ENCODE measurements around the gene CDH11.
A peak's percentile ranks its signal among the peaks of the same experiment; 100 is the strongest.

Gene CDH11

DNA sequence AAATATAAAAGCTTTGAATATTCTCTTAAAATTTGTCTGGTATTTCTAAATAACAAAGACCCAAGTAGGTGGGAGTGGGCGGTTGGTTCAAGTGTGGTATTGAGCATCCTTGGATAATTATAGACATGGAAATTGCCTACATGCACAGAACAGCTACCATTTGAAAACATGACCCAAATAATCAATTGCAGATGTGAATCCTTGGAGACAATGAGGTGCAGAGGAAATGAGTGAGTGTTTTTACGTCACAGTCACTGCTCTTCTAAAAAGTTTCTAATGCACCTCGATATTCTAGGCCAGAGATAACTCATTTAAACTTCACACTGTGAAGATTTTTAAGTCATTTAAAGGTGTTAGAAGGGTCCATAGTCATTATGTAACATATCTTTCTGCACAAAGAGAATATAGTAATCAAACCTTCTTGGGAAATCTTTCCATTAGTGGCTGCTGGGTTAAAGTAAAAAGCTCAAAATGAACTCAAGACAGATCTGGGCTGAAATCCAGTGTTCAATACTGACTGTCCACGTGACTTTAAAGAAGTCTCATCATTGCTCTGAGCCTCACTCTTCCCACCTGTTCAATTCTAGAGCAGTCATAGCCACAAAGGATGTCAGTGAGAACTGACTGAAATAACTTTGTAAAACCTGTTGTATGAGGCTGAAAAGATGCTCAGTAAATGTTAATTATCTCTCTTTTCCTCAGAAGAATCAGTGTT, 144.5 kb downstream of the CDH11 start:
- DNase-seq (ENCODE audit: low read depth, low spot score): no peak

DNA sequence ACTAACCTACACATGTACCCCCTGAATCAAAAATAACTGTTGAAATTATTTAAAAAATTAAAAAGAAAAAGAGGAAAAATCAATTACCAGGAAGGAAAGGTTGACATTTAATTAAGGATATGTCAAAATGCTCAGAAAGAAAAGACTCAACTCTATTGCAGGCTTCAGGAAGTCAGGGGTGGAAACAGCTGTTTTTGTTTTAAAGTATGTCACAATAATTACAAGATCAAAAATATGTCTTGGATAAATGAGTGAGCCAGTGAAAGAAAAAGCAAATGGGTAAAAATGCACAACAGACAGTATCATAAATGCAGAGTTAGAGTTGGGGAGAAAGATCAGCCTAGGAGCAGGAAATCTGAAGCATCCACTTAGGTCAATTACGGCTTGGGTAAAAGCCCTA, 146.0 kb downstream of the CDH11 start:
- DNase-seq (ENCODE audit: low read depth, low spot score): no peak

DNA sequence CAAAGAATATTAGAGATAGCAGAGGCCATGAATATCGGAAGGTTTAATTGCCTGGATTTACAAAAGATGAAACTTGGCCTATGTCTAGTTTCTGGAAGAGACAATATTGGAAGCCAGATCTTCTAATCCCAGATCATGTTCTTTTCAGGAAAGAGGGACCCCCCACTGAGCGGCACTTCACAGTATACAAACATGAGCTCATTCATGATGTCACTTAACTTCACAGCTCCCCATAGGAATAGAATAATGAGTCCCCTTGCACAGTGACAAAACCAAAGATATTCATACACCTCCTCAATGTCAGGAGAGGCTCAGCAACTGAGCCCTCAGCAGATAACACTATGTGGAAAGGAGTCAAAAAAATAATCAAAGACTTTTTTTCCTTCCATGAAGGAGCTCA, 147.5 kb downstream of the CDH11 start:
- DNase-seq (ENCODE audit: low read depth, low spot score): no peak

DNA sequence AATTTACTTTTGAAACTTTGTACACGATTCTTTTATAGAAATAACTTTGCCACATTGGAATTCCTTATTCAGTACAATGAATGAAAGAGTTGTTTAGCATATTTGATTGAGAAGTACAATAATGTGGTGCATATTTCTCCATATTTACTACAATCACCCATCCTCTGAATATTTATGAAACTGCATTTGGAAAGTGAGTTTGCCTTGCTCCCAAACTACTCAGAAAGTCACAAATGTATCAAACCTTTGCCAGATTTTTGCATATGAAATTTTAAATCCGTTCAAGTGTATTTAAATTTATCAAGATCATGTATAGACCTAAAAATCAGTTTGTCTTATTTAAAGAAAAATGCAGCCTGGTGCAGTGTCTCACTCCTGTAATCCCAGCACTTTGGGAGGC, 148.7 kb downstream of the CDH11 start:
- DNase-seq (ENCODE audit: low read depth, low spot score): no peak

DNA sequence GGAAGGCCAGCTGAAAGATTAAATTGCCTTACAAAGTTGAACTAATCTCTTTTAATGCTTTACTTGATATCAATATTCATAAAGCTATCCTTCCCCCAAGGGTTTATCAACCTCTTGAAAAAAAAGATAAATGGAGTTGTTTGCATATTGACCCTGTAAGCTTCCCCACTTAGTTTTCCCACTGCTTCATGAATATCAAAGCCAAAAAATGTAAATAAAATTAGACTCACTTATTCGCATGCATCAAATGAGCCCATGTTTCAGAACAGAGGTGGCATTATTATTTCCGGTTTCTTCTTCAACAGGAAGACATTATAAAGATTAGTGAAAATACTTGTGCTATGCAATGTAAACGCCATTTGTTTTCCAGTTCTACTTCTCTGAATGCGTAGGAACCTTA, 150.7 kb downstream of the CDH11 start:
- no peak for DNase-seq (ENCODE audit: low read depth, low spot score)

DNA sequence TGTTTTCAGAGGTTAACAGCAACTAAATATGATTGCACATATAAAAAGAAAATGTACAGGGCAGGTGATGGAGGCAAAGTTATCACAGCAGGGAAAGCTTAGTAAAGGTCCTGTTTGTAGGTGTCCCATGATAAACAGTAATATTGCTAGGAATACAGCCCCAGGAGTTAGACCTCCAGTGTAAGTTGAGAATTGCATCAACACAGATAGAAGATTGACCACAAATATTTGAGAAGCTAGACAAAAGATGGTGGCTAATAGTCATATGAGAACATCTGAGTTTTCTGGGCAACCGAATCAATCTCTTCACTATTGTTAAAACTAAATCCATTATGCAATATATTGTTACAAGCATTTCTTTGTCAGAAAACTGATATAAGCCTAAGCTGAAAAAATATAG, 152.6 kb downstream of the CDH11 start:
- no peak for DNase-seq (ENCODE audit: low read depth, low spot score)

DNA sequence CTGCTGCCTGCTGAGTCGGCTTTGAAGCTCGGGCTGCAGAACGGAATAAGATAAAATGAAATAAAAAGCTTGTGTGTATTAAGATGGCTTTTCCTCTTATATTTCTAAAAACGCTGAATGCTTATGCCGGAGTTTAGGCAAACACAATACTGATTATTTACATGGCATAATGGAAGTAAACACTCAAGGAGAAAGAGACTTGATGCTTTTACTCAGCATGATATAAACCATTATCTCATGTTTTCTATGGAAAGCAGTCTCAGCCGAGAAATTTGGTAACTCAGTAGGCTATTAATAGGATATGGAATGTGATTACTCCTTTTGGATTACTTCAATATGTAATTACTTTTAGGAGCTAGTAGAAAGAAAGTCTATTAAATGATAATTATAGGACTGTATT, 153.3 kb downstream of the CDH11 start:
- DNase-seq (ENCODE audit: low read depth, low spot score): no peak

DNA sequence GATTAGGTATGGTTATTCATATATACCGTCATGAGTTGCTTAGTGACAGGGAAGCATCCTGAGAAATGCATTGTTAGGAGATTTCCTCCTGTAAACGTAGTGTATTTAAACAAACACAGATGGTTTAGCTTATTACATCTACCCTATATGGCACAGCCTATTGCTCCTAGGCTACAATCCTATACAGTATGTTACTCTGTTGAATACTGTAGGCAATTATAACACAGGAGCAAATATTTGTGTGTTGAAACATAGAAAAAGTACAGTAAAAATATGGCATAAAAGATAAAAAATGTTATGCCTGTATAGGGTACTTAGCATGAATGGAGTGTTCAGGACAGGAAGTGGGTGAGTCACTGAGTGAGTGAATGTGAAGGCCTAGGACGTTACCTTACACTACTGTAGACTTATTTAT, 157.7 kb downstream of the CDH11 start:
- no peak for DNase-seq (ENCODE audit: low read depth, low spot score)

DNA sequence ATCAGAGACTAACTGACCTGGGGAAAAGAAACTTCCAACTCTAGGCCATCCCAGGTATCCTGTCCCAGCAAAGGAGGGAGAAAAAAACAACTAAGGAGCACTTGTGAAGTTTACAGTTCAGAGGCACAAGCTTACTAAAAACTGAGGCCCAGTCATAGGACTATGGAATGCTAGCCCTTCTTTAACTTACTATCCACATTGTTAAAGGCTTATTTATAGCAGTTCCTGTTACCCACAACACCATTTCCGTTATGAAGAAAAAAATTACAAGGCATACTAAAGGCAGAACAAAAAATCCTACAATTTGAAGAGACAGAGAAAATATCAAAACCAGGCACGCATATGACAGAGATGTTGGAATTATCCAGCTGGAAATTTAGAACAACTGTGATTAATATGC, 159.1 kb downstream of the CDH11 start:
- DNase-seq (ENCODE audit: low read depth, low spot score): no peak

DNA sequence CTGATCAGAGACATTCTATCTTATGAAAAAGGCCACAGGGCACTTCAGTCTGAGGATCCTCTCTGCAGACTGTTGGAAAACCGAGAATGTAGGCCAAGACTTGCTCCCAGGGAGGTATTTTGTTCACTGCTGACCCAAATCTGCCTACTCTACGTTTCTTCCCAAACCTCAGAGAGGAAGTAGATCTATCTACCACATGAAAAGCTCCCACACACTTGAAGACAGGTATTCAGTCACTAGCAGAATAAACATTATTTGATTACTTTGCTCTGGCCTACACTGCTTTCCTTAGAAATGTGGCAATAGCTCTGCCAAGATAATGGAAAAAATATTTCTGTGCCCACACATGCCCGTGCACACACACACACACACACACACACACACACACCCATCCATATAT, 164.6 kb downstream of the CDH11 start:
- no peak for DNase-seq (ENCODE audit: low read depth, low spot score)

DNA sequence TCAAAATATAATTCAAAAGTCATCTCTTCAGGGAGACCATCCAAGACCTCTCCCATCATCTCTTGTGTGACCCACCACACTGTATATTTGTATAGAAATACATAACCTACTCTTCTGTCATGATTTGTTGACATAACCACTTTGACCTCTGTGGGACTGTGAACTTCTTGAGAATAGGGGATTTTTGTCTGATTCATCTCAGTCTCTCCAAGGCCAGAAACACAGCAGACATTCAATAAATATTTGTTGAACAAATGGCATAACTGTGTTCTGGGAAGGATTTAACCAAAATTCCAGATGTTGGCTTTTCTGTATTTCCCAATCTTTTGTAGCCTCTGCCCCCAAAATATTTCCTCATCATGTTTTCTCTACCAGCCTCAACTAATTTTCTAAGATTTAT, 169.7 kb downstream of the CDH11 start:
- DNase-seq (ENCODE audit: low read depth, low spot score): peak; percentile 88

DNA sequence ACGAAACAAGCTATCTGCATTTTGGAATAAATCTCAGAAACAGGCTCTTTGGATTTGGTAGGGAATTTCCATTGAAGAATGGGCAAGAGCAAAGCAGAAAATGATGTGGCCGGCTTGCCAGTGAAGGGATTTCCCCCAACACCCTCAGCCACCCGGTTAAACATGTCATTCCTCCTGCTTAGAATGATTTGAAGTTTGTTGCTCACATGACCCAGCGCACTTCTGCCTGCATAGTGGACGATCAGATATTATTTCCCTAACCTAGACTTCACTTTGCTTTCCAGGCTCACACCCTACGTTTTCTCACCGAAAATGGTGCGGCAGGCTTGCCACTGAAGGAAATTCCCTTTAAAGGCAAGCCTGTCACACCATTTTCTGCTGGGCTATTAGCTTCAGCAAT, 170.7 kb downstream of the CDH11 start:
- no peak for DNase-seq (ENCODE audit: low read depth, low spot score)

DNA sequence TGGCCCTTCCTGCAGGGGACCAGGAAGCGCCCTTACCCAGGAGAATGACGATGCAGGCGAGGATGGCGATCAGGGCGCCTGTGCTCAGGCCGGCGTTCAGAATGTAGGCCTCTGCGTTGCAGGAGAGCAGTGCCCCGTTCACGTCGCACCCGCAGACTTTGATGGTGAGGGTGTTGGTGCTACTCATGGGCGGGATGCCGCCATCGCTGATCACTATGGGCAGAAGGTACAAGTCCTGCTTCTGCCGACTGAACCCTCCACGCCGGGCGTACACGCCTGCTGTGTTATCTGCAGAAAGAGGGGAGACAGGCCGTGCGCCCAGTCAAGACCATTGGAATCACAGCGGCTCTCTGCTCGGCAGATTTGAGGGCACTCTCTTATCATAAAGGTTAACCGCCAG, 171.1 kb downstream of the CDH11 start:
- DNase-seq (ENCODE audit: low read depth, low spot score): no peak

DNA sequence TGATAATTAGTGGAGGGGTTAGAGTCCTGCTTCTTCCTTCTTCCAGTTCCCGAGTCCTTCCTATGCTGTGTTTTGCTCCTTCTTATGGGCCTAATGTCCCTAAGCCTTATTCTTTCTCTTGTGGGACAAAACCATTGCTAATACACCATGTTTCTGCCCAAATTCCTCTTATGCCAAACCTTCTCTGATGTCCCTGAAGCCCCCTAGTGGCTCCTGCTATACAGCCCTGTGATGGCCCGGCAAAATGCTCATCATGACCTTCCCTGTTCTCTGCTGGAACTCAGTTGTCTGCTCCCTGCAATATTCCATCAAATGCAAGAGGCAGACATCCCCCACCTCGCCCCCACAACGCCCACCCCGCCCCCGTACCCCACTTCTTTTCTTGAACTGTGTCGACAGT, 171.6 kb downstream of the CDH11 start:
- DNase-seq (ENCODE audit: low read depth, low spot score): no peak

DNA sequence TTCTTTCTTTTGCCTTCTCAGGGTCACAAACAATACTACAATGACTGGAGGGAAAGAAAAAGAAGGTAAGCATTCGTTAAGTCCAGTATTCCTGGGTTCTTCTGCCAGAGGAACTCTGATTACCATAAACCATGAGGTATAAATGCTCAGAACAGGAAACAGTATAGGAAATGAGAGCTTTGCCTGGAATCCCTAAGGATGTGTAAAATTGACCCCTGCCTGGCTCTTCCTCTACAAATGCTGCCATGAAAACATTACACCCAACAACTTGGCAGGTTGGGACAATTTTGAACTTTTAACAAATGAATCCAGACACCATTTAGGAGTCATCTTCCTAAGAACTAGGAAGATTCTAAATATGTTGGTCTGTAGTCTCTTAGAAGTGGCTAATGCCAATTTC, 173.8 kb downstream of the CDH11 start:
- no peak for DNase-seq (ENCODE audit: low read depth, low spot score)

DNA sequence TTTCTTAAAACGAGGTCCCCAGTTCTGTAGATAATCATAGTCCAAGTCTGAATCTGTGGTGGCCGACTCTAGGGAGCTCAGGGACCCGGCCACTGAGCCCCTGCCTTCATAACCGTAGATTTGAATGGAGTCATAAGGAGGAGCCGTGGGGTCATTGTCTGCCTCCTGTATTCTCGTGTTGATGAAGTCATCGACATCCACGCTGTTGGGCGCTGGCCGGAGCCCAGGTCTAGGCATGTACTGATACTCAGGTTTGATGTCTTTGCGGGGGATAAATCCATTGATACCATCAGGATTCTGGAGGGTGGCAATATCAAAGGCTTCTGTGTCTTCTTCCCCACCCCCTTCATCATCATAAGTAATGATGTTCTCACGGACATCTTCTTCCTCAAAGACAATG, 174.2 kb downstream of the CDH11 start:
- no peak for DNase-seq (ENCODE audit: low read depth, low spot score)

DNA sequence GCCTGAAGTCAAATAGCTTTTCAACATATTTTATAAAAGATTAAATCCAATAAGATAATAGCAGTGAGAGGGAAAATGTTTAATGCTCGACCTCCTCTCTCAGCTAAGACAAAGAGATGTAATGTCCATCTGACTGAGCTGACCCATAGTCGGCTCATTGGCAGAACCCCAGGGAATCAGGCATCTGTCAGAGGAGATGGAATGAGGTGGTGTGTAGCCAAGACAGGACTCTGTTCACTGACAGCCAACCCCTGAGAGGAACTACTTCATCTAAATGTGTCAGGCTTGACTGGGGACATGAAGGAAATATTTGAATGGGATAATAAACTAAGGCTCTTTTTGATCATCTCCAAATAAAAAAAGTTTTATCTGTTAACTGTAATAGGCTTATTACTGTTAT, 188.0 kb downstream of the CDH11 start:
- no peak for DNase-seq (ENCODE audit: low read depth, low spot score)

DNA sequence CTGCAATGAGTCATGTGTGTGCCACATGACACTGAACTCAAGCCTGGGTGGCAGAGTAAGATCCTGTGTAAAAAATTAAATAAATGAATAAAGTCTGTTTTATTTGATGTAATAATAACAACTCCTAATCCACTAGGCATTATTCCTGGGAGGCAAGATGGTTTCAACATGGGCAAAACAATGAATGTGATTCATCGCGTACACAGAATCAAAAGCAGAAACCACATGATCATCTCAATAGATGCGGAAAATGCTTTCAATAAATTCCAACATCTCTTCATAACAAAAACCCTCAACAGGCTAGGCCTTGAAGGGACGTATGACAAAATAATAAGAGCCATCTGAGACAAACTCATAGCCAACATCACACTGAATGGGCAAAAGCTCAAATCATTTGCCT, 195.4 kb downstream of the CDH11 start:
- no peak for DNase-seq (ENCODE audit: low read depth, low spot score)

DNA sequence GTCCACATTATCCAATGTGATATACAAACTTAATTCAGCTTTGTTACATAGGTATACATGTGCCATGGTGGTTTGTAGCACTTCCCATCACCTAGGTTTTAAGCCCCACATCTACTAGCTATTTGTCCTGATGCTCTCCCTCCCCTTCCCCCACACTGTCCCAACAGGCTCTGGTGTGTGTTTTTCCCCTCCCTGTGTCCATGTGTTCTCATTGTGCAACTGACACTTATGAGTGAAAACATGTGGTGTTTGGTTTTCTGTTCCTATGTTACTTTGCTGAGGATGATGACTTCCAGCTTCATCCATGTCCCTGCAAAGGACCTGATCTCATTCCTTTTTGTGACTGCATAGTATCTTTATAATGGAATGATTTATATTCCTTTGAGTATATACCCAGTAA, 196.7 kb downstream of the CDH11 start:
- DNase-seq (ENCODE audit: low read depth, low spot score): no peak

DNA sequence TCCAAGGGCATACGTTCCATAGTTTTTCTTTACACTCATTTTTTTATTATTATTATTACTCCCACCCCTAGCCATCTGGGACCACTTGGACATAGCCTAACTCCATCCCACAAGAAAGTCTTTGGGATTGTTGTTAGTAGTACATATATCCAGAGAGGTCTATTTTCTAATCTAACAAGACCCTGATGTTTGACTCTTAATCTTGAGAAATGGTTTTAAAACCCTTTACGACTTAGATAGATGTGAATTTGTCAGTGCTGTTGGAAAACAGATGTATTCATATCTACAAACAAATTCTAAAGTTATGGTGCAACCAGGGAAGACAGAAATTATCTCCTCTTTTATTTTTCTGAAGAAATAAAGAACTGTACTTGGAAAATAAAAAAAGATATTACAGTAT, 197.8 kb downstream of the CDH11 start:
- no peak for DNase-seq (ENCODE audit: low read depth, low spot score)

DNA sequence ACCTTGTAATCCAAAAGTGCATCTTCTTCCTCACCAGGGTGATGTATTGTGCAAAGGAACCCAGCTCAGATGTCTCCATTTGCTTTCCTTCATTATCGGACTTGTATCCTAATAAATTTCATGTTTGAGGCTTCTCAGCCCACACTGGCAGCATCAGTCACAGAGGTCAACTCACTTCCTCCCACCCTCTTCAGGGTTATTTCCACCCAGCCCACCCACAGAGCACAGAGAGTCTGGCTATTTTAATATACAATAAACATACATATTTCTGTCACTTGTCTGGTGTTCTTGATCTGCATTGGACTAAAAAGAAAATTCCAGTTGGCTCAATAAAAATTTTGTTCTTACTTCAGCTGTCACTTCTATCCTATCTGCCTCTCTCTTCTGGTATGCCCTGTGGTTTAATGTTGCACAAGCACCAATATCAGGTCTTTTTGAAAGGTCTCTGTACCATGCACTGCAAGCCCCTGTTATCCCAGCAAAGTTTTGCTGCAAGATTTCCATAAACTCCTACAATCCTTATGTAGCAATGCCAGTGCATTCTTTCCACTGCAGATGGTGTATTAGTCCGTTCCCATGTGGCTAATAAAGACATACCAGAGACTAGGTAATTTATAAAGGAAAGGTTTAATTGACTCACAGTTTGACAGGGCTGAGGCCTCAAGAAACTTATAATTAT, 201.8 kb downstream of the CDH11 start:
- DNase-seq (ENCODE audit: low read depth, low spot score): no peak

DNA sequence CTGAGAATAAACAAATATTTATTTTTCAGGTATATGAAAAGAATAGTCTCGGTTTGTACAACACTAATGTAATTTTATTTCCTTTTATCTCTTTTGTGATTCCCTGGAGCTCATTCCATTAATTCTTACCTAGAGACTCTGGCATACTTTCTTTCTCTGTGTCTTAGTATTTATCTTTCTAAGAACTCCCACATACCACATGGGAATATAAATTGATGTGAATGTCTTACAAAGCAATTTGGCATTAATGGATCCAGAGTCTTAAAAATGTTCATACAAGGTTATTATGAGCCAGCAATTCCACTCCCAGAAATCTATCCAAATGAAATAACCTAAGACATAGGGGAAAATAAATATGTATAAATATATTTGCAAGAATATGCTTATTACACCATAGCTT, 202.7 kb downstream of the CDH11 start:
- DNase-seq (ENCODE audit: low read depth, low spot score): no peak

DNA sequence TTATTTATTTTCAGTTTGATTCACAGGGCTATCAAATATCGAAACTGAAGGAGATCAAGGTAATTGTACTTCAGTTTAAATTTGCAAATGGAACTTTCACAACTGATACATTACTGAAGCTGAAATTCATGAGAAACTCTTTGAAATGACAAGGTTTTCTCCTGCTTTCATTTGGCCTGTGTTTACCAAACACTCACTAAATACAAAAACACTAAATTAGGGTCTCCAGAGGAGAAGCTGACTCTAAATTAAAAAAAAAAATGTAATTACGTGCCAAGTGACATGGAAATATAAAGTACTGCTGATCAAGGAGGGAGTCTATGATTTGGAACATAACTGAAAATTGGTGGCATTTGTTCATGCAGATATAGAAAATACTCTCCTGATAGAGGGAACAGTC, 205.8 kb downstream of the CDH11 start:
- no peak for DNase-seq (ENCODE audit: low read depth, low spot score)

DNA sequence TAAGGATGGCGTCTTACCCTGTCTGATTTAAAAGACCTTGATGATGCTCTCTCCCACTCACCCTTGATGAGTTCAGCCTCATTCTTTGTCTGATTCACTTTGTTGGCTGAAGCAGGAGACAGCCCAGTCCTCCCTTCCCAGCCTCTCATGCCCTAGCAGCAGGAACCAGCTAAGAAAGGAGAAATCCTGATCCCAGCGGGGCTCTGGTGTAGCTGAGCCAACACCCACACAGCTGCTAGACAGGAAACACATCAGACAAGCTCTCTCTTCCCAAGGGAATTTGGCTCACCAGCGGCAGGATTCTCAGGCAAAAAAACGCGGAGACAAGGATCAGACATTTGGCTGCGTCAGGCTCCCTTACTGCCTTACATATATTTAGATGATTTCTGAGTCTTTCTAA, 211.5 kb downstream of the CDH11 start:
- peak; percentile 95 for DNase-seq (ENCODE audit: low read depth, low spot score)
